HG03469 (cell line): ENCODE results near the gene REXO5.
"Not testable (repeated sequence)": the region's sequence is repeated elsewhere in the genome, so short reads cannot be mapped to it uniquely, and the experiment has no call there.

Experiments
- ATAC-seq: cut with Tn5 transposase; IDR thresholded peaks from one replicate; pipeline ENCODE4 v1.9.1; 2021; ENCODE audit warnings: mild to moderate bottlenecking, moderate library complexity, moderate number of reproducible peaks; ENCODE audit not compliant: unreplicated experiment

REXO5 gene

DNA sequence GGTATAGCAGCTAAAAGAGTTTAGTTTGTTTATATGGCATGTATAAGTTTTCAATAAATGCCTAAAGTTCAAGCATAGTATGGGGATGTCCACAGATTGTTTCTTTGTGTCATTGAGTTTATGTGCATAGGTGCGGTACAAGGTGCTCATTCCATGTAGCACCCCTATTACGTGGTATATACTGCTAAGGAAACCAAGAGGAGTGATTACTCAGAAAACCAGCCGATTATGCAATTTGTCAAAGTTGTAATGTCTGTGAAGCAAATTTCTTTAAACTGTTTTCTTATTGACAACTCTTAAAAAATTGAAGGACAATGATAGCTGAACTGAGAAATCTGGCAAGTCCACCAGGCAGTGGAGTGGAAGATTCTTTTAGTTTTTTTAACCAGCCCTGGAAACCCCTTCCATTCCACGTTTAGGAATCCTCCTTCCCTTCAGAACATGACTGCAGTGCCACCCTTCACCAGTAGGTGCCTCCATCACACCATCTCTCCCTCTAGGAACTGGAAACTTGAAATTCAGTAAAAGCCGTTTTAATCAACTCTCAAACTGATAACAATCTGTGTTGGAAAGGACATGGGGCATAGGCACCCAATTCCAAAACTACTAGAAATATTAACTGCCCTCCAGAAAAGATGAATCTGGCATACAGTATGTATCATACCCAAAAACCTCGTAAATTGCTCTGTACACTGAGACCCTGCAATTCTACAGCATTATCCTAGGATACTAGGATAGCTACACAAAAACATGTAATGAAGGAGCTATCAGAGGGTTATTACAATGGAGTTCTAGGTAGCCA, 43.5 kb downstream of the REXO5 start:
- no peak for ATAC-seq

DNA sequence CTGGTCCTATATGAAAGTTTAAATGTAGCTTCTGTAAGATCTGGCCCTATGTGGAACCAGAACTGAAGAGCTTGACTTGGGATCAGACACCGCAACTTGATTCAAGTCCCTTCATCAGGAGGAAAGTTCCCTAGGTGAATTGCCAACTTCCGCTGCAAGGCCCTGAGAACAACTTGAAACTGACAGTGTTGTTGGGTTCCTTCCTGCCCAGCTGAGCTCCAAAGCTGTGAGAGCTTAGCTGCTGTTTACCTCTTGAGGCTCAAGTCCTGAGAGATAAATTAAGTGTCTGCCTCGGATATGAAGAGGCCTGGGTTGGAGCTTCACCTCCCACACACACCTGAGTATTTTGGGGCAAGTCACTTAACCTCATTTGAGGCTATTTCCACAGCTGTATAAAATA, 44.7 kb downstream of the REXO5 start:
- ATAC-seq: no peak

DNA sequence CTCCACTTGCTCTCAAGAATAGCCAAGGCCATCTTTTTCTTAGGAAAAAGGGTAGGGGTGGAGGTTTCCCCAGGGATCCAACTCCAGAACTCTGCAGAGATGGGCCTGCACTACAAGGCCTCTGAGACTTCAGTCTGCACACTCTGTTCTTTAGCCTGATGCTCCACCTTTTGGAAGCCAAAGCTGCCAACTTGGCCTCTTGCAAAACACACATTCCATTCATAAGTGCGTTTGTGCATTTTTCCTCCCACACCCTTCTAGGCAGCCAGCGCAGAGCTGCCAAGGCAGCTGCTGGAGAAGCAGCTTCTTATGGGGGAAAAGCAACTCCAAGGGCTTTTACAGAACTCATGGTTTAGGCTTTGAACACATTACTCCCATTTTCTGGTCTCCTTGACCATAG, 45.3 kb downstream of the REXO5 start:
- no peak for ATAC-seq

DNA sequence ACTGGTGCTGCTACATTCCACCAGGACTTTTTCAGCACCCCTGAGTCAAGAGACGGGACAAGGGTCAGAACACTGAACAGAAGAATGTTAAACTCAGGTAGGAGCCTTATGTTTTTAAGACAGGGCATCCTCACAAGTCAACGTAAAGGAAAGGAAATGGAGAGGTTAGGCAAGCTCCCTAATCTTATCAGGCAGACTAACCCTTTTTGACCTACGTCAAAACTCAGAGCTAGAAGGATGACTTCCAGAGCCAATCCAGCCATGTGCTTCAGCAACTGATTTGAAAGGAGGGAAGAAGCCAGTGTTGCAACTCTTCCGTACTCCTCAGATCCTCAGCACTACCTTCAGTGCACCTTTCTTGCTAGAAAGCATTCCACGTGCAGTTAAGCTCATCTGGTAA, 46.8 kb downstream of the REXO5 start:
- ATAC-seq: no peak

DNA sequence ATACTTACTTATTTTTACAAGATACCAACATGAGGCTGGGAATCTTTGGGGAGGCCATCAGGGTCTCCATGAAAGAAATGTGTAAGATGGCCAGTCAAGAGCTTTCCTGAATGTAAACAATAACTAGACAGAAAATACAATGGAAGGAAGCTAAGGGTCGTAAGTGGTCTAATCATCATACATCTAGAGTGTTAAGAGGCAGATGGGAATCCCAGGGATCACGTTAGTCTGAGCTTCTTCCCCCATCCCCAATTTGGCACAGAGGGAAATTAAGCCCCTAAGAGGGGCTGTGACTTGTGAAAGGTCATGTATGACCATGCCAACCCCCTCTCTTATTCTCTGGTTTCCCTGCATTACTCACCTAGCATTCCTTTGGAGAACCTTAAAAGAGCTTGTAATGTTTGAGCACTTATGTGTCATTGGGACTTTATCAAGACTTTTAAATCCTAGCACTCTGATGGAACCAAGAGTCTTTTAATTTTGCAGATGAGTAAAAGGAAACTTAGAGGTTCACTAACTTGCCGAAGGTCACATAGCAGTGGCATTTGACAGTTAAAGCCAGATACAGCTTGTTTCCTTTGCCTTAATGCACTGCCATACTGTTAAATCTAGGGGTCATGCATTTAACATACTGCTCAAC, 47.8 kb downstream of the REXO5 start:
- no peak for ATAC-seq

DNA sequence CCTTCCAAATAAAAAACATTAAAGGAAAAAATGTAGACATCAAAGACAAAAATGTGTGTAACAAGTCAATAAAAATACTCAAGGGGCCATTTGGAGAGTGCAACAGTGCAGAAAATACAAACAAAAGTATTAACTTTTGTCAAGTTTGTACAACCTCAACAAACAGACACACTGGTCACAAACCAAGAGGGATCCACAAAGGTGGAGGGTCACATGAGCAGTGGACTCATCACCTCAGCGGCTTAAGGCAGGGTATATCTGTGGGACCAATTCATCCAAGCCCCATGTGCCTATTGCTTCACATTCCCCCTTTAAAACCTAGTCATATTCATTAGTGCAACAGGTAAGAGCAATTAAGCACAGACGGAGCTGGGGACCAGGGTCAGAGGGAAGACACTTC, 48.6 kb downstream of the REXO5 start:
- ATAC-seq: no peak

DNA sequence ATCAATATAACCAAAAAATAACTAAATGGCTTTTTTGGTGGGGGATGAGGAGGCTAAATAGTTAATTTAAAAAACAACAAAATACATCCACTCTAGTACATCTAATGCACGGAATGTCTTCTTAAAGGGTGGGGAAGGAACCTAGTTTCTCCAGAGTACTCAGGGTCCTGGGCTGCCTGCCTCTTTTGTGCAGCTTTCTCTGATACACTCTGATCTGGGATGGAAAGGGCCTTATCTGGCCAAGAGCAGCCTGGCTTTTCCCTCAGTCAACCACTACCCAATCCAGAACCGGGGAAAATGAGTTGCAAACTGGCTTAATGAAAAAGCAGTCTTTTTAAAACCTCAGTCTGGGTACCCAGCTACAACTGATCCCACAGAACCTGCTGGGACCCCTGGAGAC, 51.0 kb downstream of the REXO5 start:
- ATAC-seq: no peak

DNA sequence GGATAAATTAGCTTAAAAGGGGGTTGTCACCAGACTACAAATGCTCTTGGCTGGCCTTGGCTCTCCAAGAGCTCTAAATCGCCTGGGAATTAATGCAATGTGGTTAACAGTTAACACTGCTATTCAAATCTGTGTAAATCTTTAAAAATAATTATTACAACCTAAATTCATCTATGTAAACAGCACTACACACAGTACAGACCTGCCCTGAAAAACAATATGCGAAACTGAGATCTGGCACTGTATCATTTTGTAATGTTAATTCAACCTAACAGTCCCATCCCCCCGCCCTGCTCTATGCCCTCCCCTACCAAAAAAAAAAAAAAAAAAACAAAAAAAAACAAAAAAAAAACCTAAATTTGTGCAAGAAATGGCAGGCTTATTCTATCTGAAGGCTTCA, 52.9 kb downstream of the REXO5 start:
- no peak for ATAC-seq

DNA sequence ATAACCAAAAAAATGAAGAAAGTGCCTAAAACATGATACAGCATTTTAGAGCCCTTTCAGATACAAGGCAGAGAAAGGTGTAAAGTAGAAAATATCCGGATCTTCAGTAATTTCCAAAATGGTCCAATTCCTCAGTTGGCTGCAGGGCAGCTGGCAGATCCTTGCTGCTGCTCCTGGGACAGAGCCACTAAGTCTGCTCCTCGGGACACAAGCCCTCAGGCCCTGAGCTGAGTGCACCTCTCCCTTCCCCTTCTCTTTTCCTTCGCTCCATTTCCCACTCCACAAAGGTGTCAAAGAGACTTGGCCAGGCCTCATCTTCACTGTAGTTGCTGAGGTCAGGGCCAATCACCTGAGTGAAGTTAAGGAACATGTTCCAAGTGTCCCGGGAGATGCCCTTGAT, 53.4 kb downstream of the REXO5 start:
- ATAC-seq: no peak

DNA sequence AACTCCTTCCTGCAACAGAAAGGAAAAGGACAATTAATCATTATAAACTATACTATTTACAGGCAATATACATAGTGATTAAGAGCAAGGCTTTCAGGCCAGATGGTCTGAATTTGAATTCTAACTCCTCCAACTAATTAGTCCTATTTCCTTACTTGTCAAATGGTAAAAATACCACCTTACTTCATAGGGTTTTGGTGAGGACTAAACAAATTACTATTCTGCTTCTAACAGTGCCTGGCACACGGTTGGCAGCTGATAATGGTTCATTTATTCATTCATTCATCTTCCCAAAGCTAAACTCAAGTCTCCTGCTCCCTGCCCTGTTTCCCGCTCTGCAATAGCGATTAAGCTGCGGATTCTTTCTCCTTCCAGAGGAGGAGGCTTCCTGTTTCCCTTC, 54.0 kb downstream of the REXO5 start:
- ATAC-seq: no peak

DNA sequence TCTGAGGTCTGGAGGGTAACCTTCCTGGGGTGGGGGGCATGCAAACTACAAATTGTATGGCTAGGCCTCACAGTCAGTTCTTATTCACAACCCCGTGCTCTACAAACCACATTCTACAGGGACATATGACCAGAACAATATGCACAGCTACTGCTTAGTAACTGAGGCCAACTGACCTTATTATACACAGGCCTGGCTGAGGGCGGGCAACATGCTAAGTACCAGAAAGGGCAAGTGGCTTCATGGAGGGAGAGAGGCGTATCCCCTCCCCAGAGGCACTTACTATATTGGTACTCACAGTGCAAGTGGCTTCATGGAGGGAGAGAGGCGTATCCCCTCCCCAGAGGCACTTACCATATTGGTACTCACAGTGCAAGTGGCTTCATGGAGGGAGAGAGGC, 54.7 kb downstream of the REXO5 start:
- ATAC-seq: not testable (repeated sequence)

DNA sequence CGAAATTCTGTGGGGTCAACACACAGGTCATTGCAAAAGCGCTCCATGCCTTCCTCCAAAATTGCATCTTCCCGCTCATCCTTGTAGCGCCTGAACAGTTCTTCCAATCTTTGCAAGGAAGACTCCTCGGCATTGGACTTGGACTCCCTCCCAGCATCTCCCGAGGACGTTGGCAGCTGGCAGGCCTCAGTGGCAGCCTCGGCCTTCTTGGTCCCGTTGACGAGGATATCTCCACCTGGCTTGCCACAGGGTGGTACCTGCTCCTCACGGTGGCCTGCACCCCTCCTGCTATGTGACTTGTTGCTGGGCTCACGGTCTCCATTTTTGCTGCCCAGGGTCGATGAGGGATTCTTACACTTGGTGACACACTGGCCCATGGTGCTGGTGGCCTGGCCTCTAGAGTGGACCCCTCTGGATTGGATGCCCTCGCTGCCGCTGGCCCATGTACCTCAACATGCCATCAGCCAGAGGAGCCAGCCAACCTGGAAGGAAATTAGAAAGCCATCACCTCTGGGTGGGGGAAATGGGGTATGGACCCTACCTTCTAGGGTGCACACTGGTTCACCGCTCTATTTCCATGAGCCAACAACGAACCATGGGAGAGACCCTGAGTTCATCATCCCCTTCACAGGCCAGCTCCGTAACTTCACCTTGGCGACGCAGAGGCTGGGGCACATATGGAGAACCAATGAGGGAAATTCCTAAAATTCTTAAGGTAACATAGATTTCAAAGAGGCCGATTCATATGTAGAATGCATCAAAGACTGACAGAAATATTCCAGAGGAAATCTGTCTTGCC, 56.0 kb downstream of the REXO5 start:
- ATAC-seq: no peak

DNA sequence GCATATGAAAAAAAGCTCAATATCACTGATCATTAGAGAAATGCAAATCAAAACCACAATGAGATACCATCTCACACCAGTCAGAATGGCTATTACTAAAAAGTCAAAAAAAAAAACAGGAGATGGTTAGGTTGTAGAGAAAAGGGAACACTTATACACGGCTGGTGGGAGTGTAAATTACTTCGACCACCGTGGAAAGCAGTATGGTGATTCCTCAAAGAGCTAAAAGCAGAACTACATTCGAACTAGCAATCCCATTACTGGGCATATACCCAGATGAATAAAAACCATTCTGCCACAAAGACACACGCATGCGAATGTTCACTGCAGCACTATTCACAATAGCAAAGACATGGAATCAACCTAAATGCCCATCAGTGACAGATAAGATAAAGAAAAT, 58.0 kb downstream of the REXO5 start:
- ATAC-seq: not testable (repeated sequence)

DNA sequence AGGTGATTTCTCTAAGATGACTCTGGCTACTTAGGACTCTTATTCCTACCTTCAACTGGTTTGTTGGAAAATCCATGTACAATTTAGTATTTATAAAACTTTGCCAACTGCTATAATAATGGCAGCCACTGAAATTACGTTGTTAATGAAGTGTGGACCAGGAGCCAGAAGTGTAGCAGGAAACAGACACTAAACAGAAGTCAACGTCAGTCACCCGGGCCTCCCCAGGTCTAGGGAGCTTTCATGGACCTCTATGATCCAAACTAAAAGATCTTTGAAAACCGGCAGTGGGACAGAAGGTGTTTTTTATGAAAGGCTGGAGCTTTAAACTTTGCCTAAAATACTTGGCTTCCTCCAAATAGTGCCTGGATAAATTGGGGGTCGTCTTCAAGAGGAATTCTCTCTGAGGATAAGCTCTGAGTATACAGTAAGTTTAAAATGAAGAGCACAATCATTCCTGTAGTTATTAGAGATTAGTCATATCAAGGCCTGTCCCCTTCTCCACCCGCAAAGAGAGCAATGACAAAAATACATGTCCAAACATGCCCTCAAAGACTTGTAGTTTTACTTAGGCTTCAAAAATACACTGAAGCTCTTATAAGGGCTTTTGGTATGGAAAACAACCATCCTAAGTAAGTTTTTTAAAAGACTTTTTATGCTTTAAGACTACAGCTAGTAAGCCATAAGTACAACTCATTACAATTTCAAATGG, 59.2 kb downstream of the REXO5 start:
- peak; percentile 62 for ATAC-seq

DNA sequence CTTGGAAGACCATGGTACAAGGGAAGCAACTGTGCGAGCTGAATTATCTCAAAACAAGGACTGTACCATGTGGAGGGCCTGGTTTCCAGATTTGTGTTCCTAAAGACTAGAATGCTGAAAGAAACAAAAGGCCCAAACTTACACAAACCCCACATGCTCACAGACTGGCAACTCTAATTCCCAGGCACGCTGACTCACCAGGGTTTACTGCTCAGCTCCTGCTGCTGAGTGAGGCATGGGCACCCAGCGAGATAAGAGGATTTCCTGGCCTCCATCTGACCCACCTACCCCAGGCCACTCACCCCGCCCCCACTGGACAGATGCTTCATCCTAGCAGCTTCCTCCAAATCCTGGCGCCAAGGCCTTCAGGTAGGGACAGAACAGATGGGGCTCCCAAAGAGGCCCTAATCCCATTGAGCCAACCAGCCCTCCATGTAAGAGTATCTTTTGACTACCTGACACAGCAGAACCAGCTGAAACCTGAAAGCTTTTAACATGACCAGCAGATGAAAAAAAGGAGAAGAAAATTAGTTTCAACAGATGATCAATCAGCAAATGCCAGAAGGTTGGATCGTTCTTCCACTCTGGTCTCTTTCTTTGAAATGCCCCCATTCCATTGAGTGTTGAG, 59.9 kb downstream of the REXO5 start:
- no peak for ATAC-seq

DNA sequence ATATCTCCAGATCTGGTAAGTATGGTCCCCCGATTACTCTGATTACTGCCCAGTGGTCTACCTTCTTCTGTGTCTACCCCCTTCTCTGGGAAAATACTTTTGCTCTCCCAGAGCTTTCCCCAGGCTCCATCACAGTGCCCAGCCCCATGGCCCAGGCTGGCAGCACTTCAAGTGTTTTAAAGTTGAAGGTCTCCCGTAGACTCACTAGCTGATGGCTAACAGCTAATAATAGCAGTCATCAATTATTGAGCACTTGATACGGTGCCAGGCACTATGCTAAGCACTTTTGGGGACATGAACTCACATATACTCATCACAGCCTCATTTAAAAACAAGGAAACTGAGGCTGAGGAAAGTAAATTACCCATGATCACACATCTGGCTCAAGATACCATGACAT, 60.5 kb downstream of the REXO5 start:
- ATAC-seq: no peak

DNA sequence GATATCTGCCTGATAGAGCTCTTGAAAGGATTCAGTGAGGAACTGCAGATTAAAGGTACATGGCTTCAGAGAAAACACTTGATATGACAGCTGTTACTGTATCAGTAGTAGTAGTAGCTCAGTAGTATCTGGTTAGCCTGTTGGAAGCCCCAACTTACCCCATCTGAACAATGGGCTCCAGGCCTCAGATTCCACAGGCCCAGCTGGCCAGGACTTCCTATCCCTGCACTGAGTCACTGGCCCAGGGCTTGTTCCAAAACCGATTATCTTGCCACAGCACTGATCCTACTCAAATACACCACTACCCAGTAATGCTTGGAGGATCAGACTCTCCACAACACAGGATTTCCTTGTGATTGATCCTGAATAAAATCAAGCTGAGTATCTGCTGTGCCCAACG, 61.3 kb downstream of the REXO5 start:
- ATAC-seq: no peak

DNA sequence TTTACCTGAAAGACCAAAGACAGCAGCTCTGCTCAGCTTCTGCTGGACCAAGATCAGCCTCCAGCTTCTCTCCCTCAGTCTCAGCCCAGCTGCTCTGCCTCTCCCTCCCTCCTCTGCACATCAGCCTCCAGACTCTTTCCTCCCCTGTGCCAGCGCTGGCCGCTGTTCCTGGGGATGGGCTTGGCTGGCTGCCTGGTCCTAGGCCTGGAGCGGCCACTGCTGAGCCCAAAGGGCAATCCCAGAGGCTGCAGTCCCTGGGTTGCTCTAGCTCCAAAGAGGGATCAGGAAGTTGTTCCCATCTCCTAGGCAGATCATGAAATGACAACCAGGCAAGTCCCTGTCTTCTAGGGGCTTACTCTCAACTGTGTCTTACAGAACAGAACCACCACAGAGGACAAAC, 62.6 kb downstream of the REXO5 start:
- no peak for ATAC-seq

DNA sequence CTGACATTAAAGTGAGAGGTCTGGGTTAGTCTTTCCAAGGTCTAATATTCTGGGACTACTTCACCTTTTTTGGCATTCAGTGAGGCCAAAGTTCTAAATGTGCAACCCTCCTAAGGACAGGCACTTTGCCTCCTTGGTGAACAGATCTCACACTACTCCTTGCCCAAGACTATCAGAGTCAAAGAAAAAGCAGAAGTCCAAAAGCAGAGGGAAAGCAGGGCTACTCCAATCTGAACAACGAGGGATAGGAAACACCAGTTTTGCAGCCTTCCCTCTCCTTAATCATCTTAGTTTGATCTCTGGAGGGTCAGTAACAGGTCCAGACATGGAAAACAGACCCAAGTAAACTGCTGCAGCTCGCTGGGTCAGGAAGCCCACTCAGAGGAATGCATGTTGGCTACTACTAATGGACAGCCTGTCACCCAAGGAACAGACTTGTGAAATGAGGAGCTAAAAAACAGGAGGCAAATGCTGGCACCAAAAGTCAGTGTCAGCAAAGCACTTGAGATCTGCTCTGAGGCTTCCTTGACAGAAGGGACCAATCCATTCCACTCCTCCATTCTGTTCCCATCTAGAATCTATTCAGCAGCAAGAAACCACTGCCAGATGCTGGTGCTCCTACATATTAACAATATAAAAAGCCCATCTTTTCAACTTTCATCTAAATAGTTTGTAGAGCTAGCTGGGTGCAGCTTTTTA, 63.9 kb downstream of the REXO5 start:
- no peak for ATAC-seq

DNA sequence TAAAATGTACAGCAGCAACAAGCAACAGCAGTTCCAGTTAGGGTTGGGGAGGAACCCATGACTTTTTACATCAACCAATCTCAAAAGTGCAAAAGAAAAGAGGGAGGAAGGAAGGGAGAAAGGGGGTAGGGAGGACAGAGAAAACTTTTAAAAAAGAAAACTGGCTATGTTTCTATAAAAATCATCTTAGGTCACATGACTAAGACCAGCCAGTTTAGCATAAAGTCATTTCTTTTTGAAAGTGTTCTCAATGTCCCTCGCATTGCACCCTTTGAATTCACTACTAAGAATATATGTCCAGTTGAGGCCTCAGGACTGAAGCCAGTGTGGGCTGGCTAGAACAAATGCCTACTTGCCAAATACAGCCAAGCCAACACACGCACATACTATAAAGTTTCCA, 64.9 kb downstream of the REXO5 start:
- ATAC-seq: no peak
